ENCODE results near the gene SLC26A6.

Gene SLC26A6

GRCh38 chr3:48630833-48631232 is 4.4 kb downstream of the SLC26A6 start:
- FAIRE-seq: no peak

GRCh38 chr3:48630407-48630806 is 4.9 kb downstream of the SLC26A6 start:
- FAIRE-seq: no peak

GRCh38 chr3:48629894-48630293 is 5.4 kb downstream of the SLC26A6 start:
- FAIRE-seq: no peak

GRCh38 chr3:48628277-48629017 is 6.8 kb downstream of the SLC26A6 start:
- no peak for FAIRE-seq

GRCh38 chr3:48625600-48625999 is 9.7 kb downstream of the SLC26A6 start:
- no peak for FAIRE-seq

GRCh38 chr3:48624767-48625166 is 10.5 kb downstream of the SLC26A6 start:
- FAIRE-seq: no peak

- no peak for FAIRE-seq
These were observed 11.3 kb downstream of the SLC26A6 start for GRCh38 chr3:48623851-48624547.

- no peak for FAIRE-seq
These were observed 13.8 kb downstream of the SLC26A6 start, which contains the start of gene TMEM89 for GRCh38 chr3:48621461-48621869. TMEM89 (minus strand) TSS chr3:48621769; CDS start chr3:48621756, 13 bp downstream.

- FAIRE-seq: no peak
These were observed 15.4 kb downstream of the SLC26A6 start for GRCh38 chr3:48619541-48620524.

- no peak for FAIRE-seq
These were observed 17.7 kb downstream of the SLC26A6 start for GRCh38 chr3:48617559-48617958.

- FAIRE-seq: no peak
These were observed 21.2 kb downstream of the SLC26A6 start for GRCh38 chr3:48614044-48614443.

- no peak for FAIRE-seq
These were observed 23.0 kb downstream of the SLC26A6 start for GRCh38 chr3:48612309-48612708.

GRCh38 chr3:48609088-48610005 is 25.9 kb downstream of the SLC26A6 start, which contains the start of gene UQCRC1:
UQCRC1 (minus strand) TSS chr3:48609646; CDS start chr3:48609620, 26 bp downstream.
- FAIRE-seq: peak; percentile 86

GRCh38 chr3:48607519-48607918 is 27.7 kb downstream of the SLC26A6 start:
- FAIRE-seq: no peak

- no peak for FAIRE-seq
These were observed 33.7 kb downstream of the SLC26A6 start for GRCh38 chr3:48601622-48601994.

- FAIRE-seq: no peak
These were observed 34.3 kb downstream of the SLC26A6 start for GRCh38 chr3:48600711-48601621.

GRCh38 chr3:48599509-48600285 is 35.6 kb downstream of the SLC26A6 start:
- FAIRE-seq: no peak

GRCh38 chr3:48599077-48599501 is 36.2 kb downstream of the SLC26A6 start:
- FAIRE-seq: no peak

GRCh38 chr3:48598323-48599076 is 36.8 kb downstream of the SLC26A6 start:
- FAIRE-seq: no peak

All from G401.6 (cell line).